IMR-90 (cell line): ENCODE data around the gene FRMD5. TPM values are rescaled to one million over a fixed set of nuclear protein-coding genes. Genes with fewer than 3 reads are reported as not detected.

ENCODE experiments used
- ATAC-seq: fragments of 200-7000 bp; cut with Tn5 transposase; 2 replicates; pipeline ENCODE4 v1.9.1; 2020; ENCODE audit warnings: low read depth, mild to moderate bottlenecking, moderate library complexity
- BruUV-seq: library from RNA; stranded (reverse); fragments of 400-500 nt; replicated peaks from 2 replicates; lab custom pipeline; 2021; lab: Mats Ljungman, UMichigan
- CTCF ChIA-PET: fragments of 300-600 bp; formaldehyde crosslinking; extraction: SDS; loops from one replicate; lab custom pipeline; 2021; ENCODE audit warnings: antibody characterized with exemption; lab: Yijun Ruan, JAX
- POLR2A ChIA-PET: fragments of 300-600 bp; sonication (Branson Sonifier 250); formaldehyde crosslinking; loops from one replicate; lab custom pipeline; 2022; ENCODE audit warnings: antibody characterized with exemption; ENCODE audit not compliant: unreplicated experiment; lab: Charles Lee
- DNase-seq: peaks from one replicate; pipeline ENCODE4 v3.0.0; 2013
- H2AFZ ChIP-seq: replicated peaks from 2 replicates; pipeline ENCODE3; 2013; ENCODE audit warnings: low read length, mild to moderate bottlenecking; ENCODE audit not compliant: poor library complexity
- H2AK5ac ChIP-seq: 2 replicates; pipeline ENCODE4 v1.6.1; 2013; ENCODE audit warnings: low read depth, low read length, inconsistent platforms
- H2AK9ac ChIP-seq: replicated peaks from 2 replicates; pipeline ENCODE3; 2013; ENCODE audit warnings: mild to moderate bottlenecking, low read depth, low read length, moderate library complexity; ENCODE audit not compliant: poor library complexity
- H2BK120ac ChIP-seq: 2 replicates; pipeline ENCODE4 v1.6.1; 2013; ENCODE audit warnings: low read depth, low read length, inconsistent platforms
- H2BK15ac ChIP-seq: 3 replicates; pipeline ENCODE4 v1.6.1; 2013; ENCODE audit warnings: low read depth, low read length, inconsistent platforms
- H2BK20ac ChIP-seq: 2 replicates; pipeline ENCODE4 v1.6.1; 2013; ENCODE audit warnings: low read depth, mild to moderate bottlenecking, inconsistent platforms, low read length, moderate library complexity
- H2BK5ac ChIP-seq: 2 replicates; pipeline ENCODE4 v1.6.1; 2013; ENCODE audit warnings: mild to moderate bottlenecking, low read depth, low read length, inconsistent platforms; ENCODE audit not compliant: poor library complexity, severe bottlenecking
- H3K14ac ChIP-seq: replicated peaks from 2 replicates; pipeline ENCODE4 v1.6.1; 2013; ENCODE audit warnings: low read depth, low read length, inconsistent platforms
- H3K18ac ChIP-seq: 2 replicates; pipeline ENCODE4 v1.6.1; 2013; ENCODE audit warnings: low read depth, low read length, control low read depth
- H3K23ac ChIP-seq: 2 replicates; pipeline ENCODE4 v1.6.1; 2013; ENCODE audit warnings: low read depth, low read length, inconsistent platforms
- H3K27ac ChIP-seq: 2 replicates; pipeline ENCODE4 v1.5.1; 2013; ENCODE audit warnings: mild to moderate bottlenecking, control low read depth, low read length; ENCODE audit not compliant: insufficient read depth
- H3K27me3 ChIP-seq: 2 replicates; pipeline ENCODE4 v1.6.1; 2013; ENCODE audit warnings: low read length; ENCODE audit not compliant: control insufficient read depth, insufficient read depth
- H3K36me3 ChIP-seq: 2 replicates; pipeline ENCODE4 v1.6.1; 2013; ENCODE audit warnings: low read length, mixed read lengths; ENCODE audit not compliant: control insufficient read depth, insufficient read depth
- H3K4ac ChIP-seq: 2 replicates; pipeline ENCODE4 v1.6.1; 2013; ENCODE audit warnings: low read depth, low read length, inconsistent platforms
- H3K4me1 ChIP-seq: 2 replicates; pipeline ENCODE4 v1.6.1; 2013; ENCODE audit warnings: low read length, mixed read lengths; ENCODE audit not compliant: control insufficient read depth, insufficient read depth
- H3K4me2 ChIP-seq: 2 replicates; pipeline ENCODE4 v1.6.1; 2013; ENCODE audit warnings: low read depth, mild to moderate bottlenecking, control low read depth, low read length, moderate library complexity
- H3K4me3 ChIP-seq: 2 replicates; pipeline ENCODE4 v1.5.1; 2013; ENCODE audit warnings: low read depth, mild to moderate bottlenecking, control low read depth, low read length, moderate library complexity; ENCODE audit not compliant: insufficient read depth
- H3K56ac ChIP-seq: 2 replicates; pipeline ENCODE4 v1.6.1; 2013; ENCODE audit warnings: low read length, inconsistent platforms; ENCODE audit not compliant: insufficient read depth; ENCODE audit errors: extremely low read depth
- H3K79me1 ChIP-seq, 2 experiments: 2 replicates each; pipeline ENCODE4 v1.6.1; 2013; ENCODE audit warnings: low read length in 2 of 2, inconsistent platforms in 1 of 2, low read depth in 1 of 2
- H3K9ac ChIP-seq: 2 replicates; pipeline ENCODE4 v1.6.1; 2013; ENCODE audit warnings: low read depth, low read length, control low read depth
- H3K9me1 ChIP-seq: 2 replicates; pipeline ENCODE4 v1.6.1; 2013; ENCODE audit warnings: low read length, inconsistent platforms; ENCODE audit not compliant: insufficient read depth
- H3K9me3 ChIP-seq: 2 replicates; pipeline ENCODE4 v1.6.1; 2013; ENCODE audit warnings: low read length; ENCODE audit not compliant: control insufficient read depth, insufficient read depth
- H4K20me1 ChIP-seq: 2 replicates; pipeline ENCODE4 v1.6.1; 2013; ENCODE audit warnings: low read length, inconsistent platforms; ENCODE audit not compliant: insufficient read depth
- H4K5ac ChIP-seq: 2 replicates; pipeline ENCODE4 v1.6.1; 2013; ENCODE audit warnings: mild to moderate bottlenecking, low read depth, low read length, control low read depth
- H4K8ac ChIP-seq, 2 experiments: 2 replicates each; pipeline ENCODE4 v1.6.1; 2013; ENCODE audit warnings: low read depth in 2 of 2, low read length in 2 of 2, control low read depth in 1 of 2, inconsistent platforms in 1 of 2
- H4K91ac ChIP-seq: 2 replicates; pipeline ENCODE4 v1.6.1; 2013; ENCODE audit warnings: low read depth, low read length, inconsistent platforms; ENCODE audit not compliant: insufficient read depth
- BHLHE40 ChIP-seq: fragments of 150-350 bp; IDR thresholded peaks from 2 replicates; pipeline ENCODE4 v1.6.1; 2016; ENCODE audit warnings: mild to moderate bottlenecking, low read depth, low read length
- CEBPB ChIP-seq: IDR thresholded peaks from 2 replicates; pipeline ENCODE4 v1.6.1; 2012; ENCODE audit warnings: low read depth, low read length, improper control_type of control experiment
- CHD1 ChIP-seq: IDR thresholded peaks from 2 replicates; pipeline ENCODE4 v1.6.1; 2012; ENCODE audit warnings: low read depth, low read length, improper control_type of control experiment
- FOS ChIP-seq: fragments of 150-350 bp; IDR thresholded peaks from 2 replicates; pipeline ENCODE4 v1.6.1; 2016; ENCODE audit warnings: low read depth, low read length
- MAFK ChIP-seq: IDR thresholded peaks from 2 replicates; pipeline ENCODE4 v1.6.1; 2012; ENCODE audit warnings: low read depth, low read length, improper control_type of control experiment
- MAZ ChIP-seq: IDR thresholded peaks from 2 replicates; pipeline ENCODE4 v1.6.1; 2012; ENCODE audit warnings: low read depth, mild to moderate bottlenecking, low read length, improper control_type of control experiment, moderate library complexity, borderline replicate concordance
- MXI1 ChIP-seq: IDR thresholded peaks from 2 replicates; pipeline ENCODE4 v1.6.1; 2012; ENCODE audit warnings: low read depth, mild to moderate bottlenecking, low read length, moderate library complexity, borderline replicate concordance
- NFE2L2 ChIP-seq: fragments of 150-350 bp; IDR thresholded peaks from 2 replicates; pipeline ENCODE4 v1.6.1; 2016; ENCODE audit warnings: low read depth, mild to moderate bottlenecking, low read length
- POLR2A ChIP-seq: IDR thresholded peaks from 2 replicates; pipeline ENCODE4 v1.6.1; 2012; ENCODE audit warnings: mild to moderate bottlenecking, low read depth, low read length
- RAD21 ChIP-seq: IDR thresholded peaks from 2 replicates; pipeline ENCODE4 v1.6.1; 2012; ENCODE audit warnings: low read length, improper control_type of control experiment
- RCOR1 ChIP-seq: IDR thresholded peaks from 2 replicates; pipeline ENCODE4 v1.6.1; 2012; ENCODE audit warnings: mild to moderate bottlenecking, low read length, improper control_type of control experiment; ENCODE audit not compliant: insufficient replicate concordance
- RFX5 ChIP-seq: IDR thresholded peaks from 2 replicates; pipeline ENCODE4 v1.8.0; 2012; ENCODE audit warnings: low read depth, mild to moderate bottlenecking, low read length, moderate library complexity
- SMC3 ChIP-seq: fragments of 150-350 bp; IDR thresholded peaks from 2 replicates; pipeline ENCODE4 v1.6.1; 2016; ENCODE audit warnings: low read depth, mild to moderate bottlenecking, antibody characterized with exemption, low read length, moderate library complexity
- WGBS, 2 experiments: methylation state at CpG; one replicate each; pipeline versions ENCODE4 v1.1.5 to v1.1.7; 2013; ENCODE audit warnings: missing lambda C conversion rate in 2 of 2; ENCODE audit not compliant: insufficient read length in 1 of 2; ENCODE audit errors: extremely low coverage in 2 of 2; 5-methylcytosine and 5-hydroxymethylcytosine counted together
- dilution Hi-C: fragments of 300-500 bp; cut with HindIII; formaldehyde crosslinking; loops from one replicate; pipeline ENCODE4 v1.14.3; 2018; ENCODE audit warnings: low sequenced_read_pairs; ENCODE audit not compliant: unreplicated experiment
- in situ Hi-C: fragments of 300-500 bp; cut with MboI; formaldehyde crosslinking; loops from 3 replicates; pipeline ENCODE4 v1.14.3; 2019; ENCODE audit warnings: low sequenced_read_pairs, inconsistent platforms, mixed read lengths
- intact Hi-C: fragments of 100-400 bp; cut with micrococcal nuclease; formaldehyde crosslinking; loops from 2 replicates; pipeline ENCODE4 v1.10.0; 2022
- polyA plus RNA-seq, 3 experiments: library from polyadenylated mRNA; depleted of rRNA; stranded (reverse); fragments of >200 nt; gene quantifications; 2 replicates each; pipeline ENCODE4 v1.2.3, GENCODE V29; 2012; ENCODE audit warnings: low replicate concordance in 1 of 3
- total RNA-seq: library from RNA; depleted of rRNA; stranded (reverse); fragments of >200 nt; gene quantifications from 2 replicates; pipeline ENCODE4 v1.2.3, GENCODE V29; 2012
- TF ChIP-seq, protein P1 (sequence below): fragments of 150-350 bp; IDR thresholded peaks from 2 replicates; pipeline ENCODE4 v1.6.1; 2017; ENCODE audit warnings: mild to moderate bottlenecking, antibody characterized with exemption, low read length, low read depth
- TF ChIP-seq, protein P2 (sequence below): conservative IDR thresholded peaks from 2 replicates; pipeline ENCODE4 v1.5.1; 2012; ENCODE audit warnings: mild to moderate bottlenecking, low read depth, low read length, improper control_type of control experiment
- TF ChIP-seq, protein P3 (sequence below): fragments of 150-350 bp; IDR thresholded peaks from 2 replicates; pipeline ENCODE4 v1.6.1; 2016; ENCODE audit warnings: low read depth, mild to moderate bottlenecking, low read length, moderate library complexity, borderline replicate concordance

Gene FRMD5
- total and polyA plus RNA-seq, 2 of the 4 experiments (the other 2 are of a cell fraction) = 4.1 to 5.4 TPM

DNA sequence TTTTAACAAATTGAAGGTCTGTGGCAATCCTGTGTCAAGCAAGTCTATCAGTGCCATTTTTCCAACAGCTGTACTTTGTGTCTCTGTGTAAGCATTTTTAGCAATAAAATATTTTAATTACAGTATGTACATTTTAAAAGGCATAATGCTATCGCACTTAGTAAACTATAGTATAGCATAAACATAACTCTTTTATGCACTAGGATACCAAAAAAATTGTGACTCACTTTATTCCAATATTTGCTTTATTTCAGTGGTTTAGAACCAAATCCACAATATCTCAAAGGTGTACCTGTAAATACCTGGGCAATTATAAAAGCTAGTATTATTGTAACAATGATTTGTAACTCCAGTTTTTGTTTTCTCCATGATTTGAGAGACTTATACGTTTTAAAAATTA lies 46.5 kb downstream of the FRMD5 start:
- no peak overlapping the region for H2BK15ac ChIP-seq
- H3K18ac ChIP-seq = no peak overlapping the region
- no peaks in the 10 kb centered on the region for H3K36me3 ChIP-seq
- no peak overlapping the region for H3K14ac ChIP-seq
- no peak overlapping the region for H4K5ac ChIP-seq
- no peak overlapping the region for H3K9ac ChIP-seq
- H2BK120ac ChIP-seq = no peak overlapping the region
- BruUV-seq = no TSS peak
- H3K4me3 ChIP-seq = no peak overlapping the region
- ATAC-seq (no peak), DNase-seq (no peak)
- no CpG with 5 or more reads among the region's 2 CpGs for WGBS, 2 experiments
- in situ Hi-C loops = no loop called here
- no peak overlapping the region for H3K4ac ChIP-seq
- H3K79me1 ChIP-seq = peaks cover 0 to 4% of the 10 kb centered on the region in 2 experiments; a peak in 2 of 4 replicates
- no peak for TF ChIP-seq CHD1
- TF ChIP-seq RCOR1 = no peak
- no peak for TF ChIP-seq MXI1
- TF ChIP-seq POLR2A = no peak
- no peak for TF ChIP-seq MAZ
- TF ChIP-seq BHLHE40 = no peak
- no peak for TF ChIP-seq FOS
- TF ChIP-seq SMC3 = no peak
- TF ChIP-seq MAFK = no peak
- no peak for TF ChIP-seq RAD21
- TF ChIP-seq, protein P1, sequence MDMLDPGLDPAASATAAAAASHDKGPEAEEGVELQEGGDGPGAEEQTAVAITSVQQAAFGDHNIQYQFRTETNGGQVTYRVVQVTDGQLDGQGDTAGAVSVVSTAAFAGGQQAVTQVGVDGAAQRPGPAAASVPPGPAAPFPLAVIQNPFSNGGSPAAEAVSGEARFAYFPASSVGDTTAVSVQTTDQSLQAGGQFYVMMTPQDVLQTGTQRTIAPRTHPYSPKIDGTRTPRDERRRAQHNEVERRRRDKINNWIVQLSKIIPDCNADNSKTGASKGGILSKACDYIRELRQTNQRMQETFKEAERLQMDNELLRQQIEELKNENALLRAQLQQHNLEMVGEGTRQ = no peak
- no peak for TF ChIP-seq NFE2L2
- TF ChIP-seq, protein P2, sequence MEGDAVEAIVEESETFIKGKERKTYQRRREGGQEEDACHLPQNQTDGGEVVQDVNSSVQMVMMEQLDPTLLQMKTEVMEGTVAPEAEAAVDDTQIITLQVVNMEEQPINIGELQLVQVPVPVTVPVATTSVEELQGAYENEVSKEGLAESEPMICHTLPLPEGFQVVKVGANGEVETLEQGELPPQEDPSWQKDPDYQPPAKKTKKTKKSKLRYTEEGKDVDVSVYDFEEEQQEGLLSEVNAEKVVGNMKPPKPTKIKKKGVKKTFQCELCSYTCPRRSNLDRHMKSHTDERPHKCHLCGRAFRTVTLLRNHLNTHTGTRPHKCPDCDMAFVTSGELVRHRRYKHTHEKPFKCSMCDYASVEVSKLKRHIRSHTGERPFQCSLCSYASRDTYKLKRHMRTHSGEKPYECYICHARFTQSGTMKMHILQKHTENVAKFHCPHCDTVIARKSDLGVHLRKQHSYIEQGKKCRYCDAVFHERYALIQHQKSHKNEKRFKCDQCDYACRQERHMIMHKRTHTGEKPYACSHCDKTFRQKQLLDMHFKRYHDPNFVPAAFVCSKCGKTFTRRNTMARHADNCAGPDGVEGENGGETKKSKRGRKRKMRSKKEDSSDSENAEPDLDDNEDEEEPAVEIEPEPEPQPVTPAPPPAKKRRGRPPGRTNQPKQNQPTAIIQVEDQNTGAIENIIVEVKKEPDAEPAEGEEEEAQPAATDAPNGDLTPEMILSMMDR = no peak
- no peak for TF ChIP-seq RFX5
- TF ChIP-seq, protein P3, sequence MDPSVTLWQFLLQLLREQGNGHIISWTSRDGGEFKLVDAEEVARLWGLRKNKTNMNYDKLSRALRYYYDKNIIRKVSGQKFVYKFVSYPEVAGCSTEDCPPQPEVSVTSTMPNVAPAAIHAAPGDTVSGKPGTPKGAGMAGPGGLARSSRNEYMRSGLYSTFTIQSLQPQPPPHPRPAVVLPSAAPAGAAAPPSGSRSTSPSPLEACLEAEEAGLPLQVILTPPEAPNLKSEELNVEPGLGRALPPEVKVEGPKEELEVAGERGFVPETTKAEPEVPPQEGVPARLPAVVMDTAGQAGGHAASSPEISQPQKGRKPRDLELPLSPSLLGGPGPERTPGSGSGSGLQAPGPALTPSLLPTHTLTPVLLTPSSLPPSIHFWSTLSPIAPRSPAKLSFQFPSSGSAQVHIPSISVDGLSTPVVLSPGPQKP = no peak
- no peak for TF ChIP-seq CEBPB
- H3K9me1 ChIP-seq = no peaks in the 10 kb centered on the region
- no peak overlapping the region for H2AK9ac ChIP-seq
- H4K20me1 ChIP-seq = no peaks in the 10 kb centered on the region
- H2AK5ac ChIP-seq = no peak overlapping the region
- H2BK5ac ChIP-seq = no peak overlapping the region
- intact Hi-C loops = no loop called here
- ChIA-PET POLR2A (no interaction called here), CTCF (no interaction called here)
- H3K4me1 ChIP-seq = no peaks in the 10 kb centered on the region; the same call in 1 of the 2 replicates
- H3K27me3 ChIP-seq = no peaks in the 10 kb centered on the region
- H3K56ac ChIP-seq = no peak overlapping the region
- no peak overlapping the region for H4K91ac ChIP-seq
- no peak overlapping the region for H2AFZ ChIP-seq
- no peak overlapping the region for H3K23ac ChIP-seq
- H3K4me2 ChIP-seq = no peak overlapping the region
- H3K27ac ChIP-seq = no peak overlapping the region
- no peaks in the 10 kb centered on the region for H3K9me3 ChIP-seq
- no peak overlapping the region for H2BK20ac ChIP-seq
- dilution Hi-C loops = no loop called here
- H4K8ac ChIP-seq = no peak overlapping the region
